Esophagus (tissue), 2 donors: ENCODE measurements around the gene LRRC10. TPM values are rescaled to one million over a fixed set of nuclear protein-coding genes. Genes with fewer than 3 reads are reported as not detected.
A peak's percentile ranks its signal among the peaks of the same experiment; 100 is the strongest.

ENCODE experiments used
- H3K27ac ChIP-seq, 2 donors: one replicate each; pipeline ENCODE4 v1.5.1; 2013; ENCODE audit warnings: low read depth in 2 of 2, mild to moderate bottlenecking in 2 of 2, inconsistent platforms in 1 of 2, low read length in 1 of 2, moderate library complexity in 1 of 2
- H3K27me3 ChIP-seq, 2 donors: one replicate each; pipeline ENCODE4 v1.6.1; 2013; ENCODE audit warnings: low read length in 2 of 2, control low read depth in 1 of 2, mild to moderate bottlenecking in 1 of 2; ENCODE audit not compliant: insufficient read depth in 2 of 2, control insufficient read depth in 1 of 2
- H3K36me3 ChIP-seq, 2 donors: one replicate each; pipeline ENCODE4 v1.6.1; 2013; ENCODE audit warnings: low read length in 1 of 2; ENCODE audit not compliant: control insufficient read depth in 2 of 2, insufficient read depth in 2 of 2
- H3K4me1 ChIP-seq, 2 donors: one replicate each; pipeline ENCODE4 v1.6.1; 2013; ENCODE audit warnings: low read length in 1 of 2; ENCODE audit not compliant: control insufficient read depth in 2 of 2, insufficient read depth in 2 of 2
- H3K4me3 ChIP-seq, 2 donors: one replicate each; pipeline ENCODE4 v1.5.1; 2013; ENCODE audit warnings: low read length in 2 of 2, mild to moderate bottlenecking in 2 of 2, low read depth in 1 of 2, moderate library complexity in 1 of 2
- H3K9me3 ChIP-seq, 2 donors: one replicate each; pipeline ENCODE4 v1.6.1; 2013; ENCODE audit warnings: mild to moderate bottlenecking in 2 of 2, low read depth in 1 of 2, low read length in 1 of 2, moderate library complexity in 1 of 2; ENCODE audit not compliant: control insufficient read depth in 2 of 2, insufficient read depth in 1 of 2
- WGBS, 2 donors: extraction: QIAGEN DNeasy Blood & Tissue Kit; methylation state at CpG; one replicate each; pipeline ENCODE4 v1.1.7; 2013; 5-methylcytosine and 5-hydroxymethylcytosine counted together
- polyA plus RNA-seq, 2 donors: library from polyadenylated mRNA; stranded (reverse); fragments of 200-250 nt; gene quantifications; one replicate each; pipeline ENCODE4 v1.2.3, GENCODE V29; 2013
- donor health status: healthy with polysubstance abuse.
- donor health status: Bipolar disorder and iron deficiency.

The LRRC10 gene
- polyA plus RNA-seq, 2 donors = not detected

DNA sequence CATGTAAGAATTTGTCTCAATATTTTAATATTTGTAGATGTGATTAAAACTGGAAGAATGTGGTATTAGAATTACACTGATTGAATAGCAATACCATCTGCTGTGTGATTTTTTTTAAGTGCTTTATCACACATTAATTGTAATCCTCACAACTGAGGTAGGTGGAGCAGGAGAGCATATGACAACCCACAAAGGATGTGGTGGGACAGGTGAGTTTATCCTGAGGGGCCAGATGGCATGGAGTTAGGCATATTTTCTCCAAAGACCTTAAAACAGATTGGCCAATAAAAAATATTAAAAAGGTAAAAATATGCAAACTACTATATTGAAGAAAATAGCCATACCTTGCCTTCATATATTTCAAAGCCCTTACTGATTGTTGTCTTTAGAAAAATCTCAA is 7.8 kb downstream of the LRRC10 start:
- H3K36me3 ChIP-seq = peaks cover 8 to 12% of the 10 kb centered on the region in 2 donors
- no peaks in the 10 kb centered on the region for H3K27me3 ChIP-seq
- no peak overlapping the region for H3K4me3 ChIP-seq
- no peaks in the 10 kb centered on the region for H3K9me3 ChIP-seq
- H3K4me1 ChIP-seq = no peaks in the 10 kb centered on the region
- no peak overlapping the region for H3K27ac ChIP-seq

DNA sequence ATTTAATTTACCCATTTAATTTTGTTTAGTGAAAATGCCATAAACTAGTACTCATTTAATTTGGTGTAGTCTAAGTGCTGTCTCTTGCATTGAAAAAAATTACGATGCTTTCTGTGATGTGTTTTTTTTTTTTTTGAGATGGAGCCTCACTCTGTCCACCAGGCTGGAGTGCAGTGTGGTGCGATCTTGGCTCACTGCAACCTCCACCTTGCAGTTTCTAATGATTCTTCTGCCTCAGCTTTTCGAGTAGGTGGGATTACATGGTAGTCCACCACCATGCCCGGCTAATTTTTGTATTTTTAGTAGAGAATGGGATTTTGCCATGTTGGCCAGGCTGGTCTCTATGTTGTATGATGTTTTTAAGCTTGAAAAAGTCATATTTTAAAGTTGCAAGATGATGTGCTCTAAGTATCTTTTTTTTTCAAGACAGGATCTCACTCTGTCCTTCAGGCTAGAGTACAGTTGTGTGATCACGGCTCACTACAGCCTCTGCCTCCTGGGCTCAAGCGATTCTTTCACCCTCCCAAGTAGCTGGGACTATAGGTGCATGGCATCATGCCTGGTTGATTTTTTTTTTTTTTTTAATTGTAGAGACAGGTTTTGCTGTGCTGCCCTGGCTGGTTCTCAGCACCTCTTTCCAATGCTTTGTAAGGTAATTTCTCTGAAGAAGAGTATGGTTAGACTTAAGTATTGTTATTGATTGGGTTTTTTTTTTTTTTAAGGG is 8.6 kb downstream of the LRRC10 start:
- H3K27ac ChIP-seq = no peak overlapping the region
- H3K9me3 ChIP-seq = no peaks in the 10 kb centered on the region
- peaks cover 8 to 15% of the 10 kb centered on the region in 2 donors for H3K36me3 ChIP-seq
- H3K4me3 ChIP-seq = no peak overlapping the region
- no peaks in the 10 kb centered on the region for H3K4me1 ChIP-seq
- no peaks in the 10 kb centered on the region for H3K27me3 ChIP-seq
- 88 to 91% methylated on average over 6 of the region's 6 CpGs for WGBS, 2 donors

DNA sequence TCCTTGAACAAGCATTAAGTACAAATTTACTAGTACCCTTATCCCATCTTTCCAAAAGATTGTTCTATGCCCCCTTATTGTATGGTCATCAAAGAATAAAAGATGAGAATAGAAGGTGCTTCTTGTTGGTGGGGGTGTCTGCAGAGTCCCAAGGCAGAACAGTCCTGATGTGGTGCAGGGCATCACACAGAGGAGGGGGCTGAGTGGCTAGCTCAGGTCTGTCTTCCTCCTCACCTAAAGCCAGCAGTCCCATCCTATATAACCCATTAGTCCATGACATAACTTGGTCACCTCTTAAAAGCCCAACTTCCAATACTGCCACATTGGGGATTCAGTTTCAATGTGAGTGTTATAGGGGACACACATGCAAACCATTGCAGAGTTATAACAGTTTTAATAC is 9.9 kb downstream of the LRRC10 start:
- no peak overlapping the region for H3K4me3 ChIP-seq
- no peaks in the 10 kb centered on the region for H3K9me3 ChIP-seq
- H3K36me3 ChIP-seq = peaks cover 8 to 15% of the 10 kb centered on the region in 2 donors
- H3K4me1 ChIP-seq = no peaks in the 10 kb centered on the region
- no peaks in the 10 kb centered on the region for H3K27me3 ChIP-seq
- H3K27ac ChIP-seq = no peak overlapping the region

DNA sequence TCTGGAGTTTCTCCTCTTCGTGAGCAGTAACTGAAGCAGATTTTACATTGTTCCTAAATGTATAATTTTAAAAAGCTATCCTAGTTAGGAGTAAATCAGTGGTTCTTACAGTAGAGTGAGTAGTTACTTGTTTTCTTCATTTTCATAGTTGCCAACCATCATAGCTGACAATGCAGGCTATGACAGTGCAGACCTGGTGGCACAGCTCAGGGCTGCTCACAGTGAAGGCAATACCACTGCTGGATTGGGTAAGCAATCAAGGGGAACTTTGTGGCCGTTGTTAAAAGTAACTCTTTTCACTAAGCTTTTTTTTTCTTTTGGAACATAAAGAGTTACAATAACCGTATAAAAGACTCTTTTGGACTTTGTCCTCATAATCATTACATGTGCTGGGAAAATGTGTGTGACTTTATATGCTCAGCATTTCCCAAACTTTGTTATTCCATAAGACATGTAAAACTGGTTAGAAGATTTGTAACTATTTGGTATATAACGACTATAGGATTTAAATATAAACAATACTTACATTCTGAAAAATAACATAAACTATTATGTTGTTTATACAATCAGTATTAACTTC is 12.4 kb downstream of the LRRC10 start:
- Histone ChIP-seq H3K36me3 (peaks cover 12 to 13% of the 10 kb centered on the region in 2 donors), H3K9me3 (no peaks in the 10 kb centered on the region), H3K27me3 (no peaks in the 10 kb centered on the region), H3K27ac (no peak overlapping the region), H3K4me1 (no peaks in the 10 kb centered on the region), H3K4me3 (no peak overlapping the region)
- WGBS, 2 donors = 45 to 53% methylated on average over 4 of the region's 4 CpGs

DNA sequence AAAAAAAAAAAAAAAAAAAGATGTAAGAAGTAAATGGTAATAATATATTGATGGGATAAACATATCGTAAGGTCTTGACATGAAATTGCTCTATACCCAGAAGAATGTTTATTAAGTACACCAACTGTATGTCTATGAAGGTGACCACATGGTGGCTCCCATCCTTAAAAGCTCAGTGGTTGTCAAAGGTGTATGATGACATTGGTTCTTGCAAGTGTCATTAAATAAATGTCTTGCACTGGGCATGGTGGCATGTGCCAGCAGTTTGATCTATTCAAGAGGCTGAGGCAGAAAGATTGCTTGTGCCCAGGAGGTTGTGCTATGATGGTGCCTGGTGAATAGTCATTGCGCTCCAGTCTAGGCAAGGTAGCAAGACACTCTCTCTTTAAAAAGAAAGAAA is 15.0 kb downstream of the LRRC10 start:
- H3K9me3 ChIP-seq = no peaks in the 10 kb centered on the region
- 100% methylated on average over 2 of the region's 2 CpGs for WGBS, 2 donors
- H3K36me3 ChIP-seq = peaks cover 11 to 13% of the 10 kb centered on the region in 2 donors
- H3K4me1 ChIP-seq = no peaks in the 10 kb centered on the region
- no peaks in the 10 kb centered on the region for H3K27me3 ChIP-seq
- no peak overlapping the region for H3K4me3 ChIP-seq
- no peak overlapping the region for H3K27ac ChIP-seq

DNA sequence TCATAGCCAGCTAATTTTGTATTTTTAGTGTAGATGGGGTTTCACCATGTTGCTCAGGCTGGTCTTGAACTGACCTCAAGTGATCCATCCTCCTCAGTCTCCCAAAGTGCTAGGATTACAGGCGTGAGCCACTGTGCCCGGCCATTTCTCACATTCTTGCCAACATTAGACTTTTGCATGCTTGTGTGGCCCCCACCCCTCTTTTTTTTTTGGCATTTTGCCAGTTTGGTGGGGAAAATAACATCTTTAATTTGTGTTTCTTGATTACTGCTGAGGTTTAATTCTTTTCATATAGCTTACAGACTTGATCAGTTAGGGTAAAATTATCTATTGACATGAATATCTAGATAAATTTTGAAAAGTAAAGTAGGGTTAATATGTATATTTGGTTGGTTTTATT is 21.6 kb downstream of the LRRC10 start:
- Histone ChIP-seq H3K4me3 (no peak overlapping the region), H3K27me3 (no peaks in the 10 kb centered on the region), H3K4me1 (peaks cover 0 to 3% of the 10 kb centered on the region in 2 donors), H3K27ac (no peak overlapping the region), H3K36me3 (peaks cover 5 to 13% of the 10 kb centered on the region in 2 donors), H3K9me3 (no peaks in the 10 kb centered on the region)
- 86 to 87% methylated on average over 2 of the region's 2 CpGs for WGBS, 2 donors

DNA sequence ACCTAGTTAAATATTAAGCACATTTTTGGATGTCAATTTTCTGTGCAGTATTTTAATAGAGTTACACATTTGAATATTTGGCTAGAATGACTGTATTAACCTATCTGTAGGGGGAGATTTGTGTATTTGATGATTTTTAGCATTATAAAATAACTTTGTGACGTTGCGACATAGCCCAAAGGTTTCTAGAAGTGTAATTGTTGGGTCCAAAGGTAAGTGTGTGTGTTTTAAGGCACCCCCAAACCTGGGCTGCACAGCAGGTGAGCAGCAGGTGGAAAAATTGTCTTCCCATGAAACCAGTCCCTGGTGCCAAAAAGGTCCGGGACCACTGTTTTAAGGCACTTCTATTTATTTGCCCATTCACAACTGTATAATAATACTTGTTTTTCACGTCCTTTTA is 22.2 kb downstream of the LRRC10 start:
- no peaks in the 10 kb centered on the region for H3K9me3 ChIP-seq
- H3K4me3 ChIP-seq = no peak overlapping the region
- WGBS, 2 donors = 86 to 93% methylated on average over 4 of the region's 4 CpGs
- H3K36me3 ChIP-seq = peaks cover 5 to 10% of the 10 kb centered on the region in 2 donors
- no peaks in the 10 kb centered on the region for H3K27me3 ChIP-seq
- H3K4me1 ChIP-seq = peaks cover 0 to 3% of the 10 kb centered on the region in 2 donors
- H3K27ac ChIP-seq = no peak overlapping the region

DNA sequence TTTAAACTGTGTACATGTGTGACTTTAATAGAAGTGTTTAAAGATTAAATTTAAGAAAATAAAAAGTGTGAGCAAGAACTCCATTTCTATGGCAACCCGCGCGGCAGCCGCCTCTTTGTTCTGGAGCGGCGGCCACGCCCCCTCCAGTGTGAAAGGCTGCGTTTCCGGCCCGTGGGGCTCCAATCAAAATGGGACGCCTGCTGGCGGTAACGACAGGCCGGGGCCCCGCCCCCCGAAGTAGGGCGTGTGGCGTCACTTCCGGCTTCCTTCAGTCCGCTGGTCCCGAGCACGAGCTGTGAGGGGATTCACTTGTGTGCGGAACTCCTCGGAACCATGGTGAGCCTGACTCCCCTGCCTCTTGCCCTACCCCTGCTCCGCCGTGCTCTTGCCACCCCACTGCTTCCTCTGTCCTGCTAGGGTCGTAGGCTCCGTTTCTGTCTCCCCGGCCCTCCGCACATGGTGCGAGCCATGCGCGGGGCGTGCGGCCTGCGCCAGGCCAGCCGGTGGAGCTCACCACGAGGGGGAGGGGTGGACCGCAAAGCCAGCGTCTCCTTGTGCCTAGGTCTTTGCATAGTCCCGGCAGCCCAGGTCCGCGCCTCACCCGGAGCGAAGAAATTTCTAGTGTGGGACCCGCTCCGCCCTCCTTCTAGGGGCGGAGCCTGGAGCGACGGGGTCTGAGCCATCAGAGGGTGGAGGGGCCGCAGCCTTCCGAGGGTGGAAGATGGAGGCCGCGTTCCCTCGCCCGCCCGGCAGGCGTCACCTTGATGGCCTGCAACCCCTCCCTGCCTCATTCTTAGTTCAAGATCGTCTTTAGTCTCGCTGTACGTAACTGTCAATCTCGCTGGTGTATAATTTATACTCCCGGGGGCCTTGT is 25.3 kb downstream of the LRRC10 start, which contains the start of gene CCT2:
TSS of gene CCT2 (plus strand) at position 271 of the 874 bp plus-strand sequence. CDS start at position 334, 63 bp downstream.
- Histone ChIP-seq H3K36me3 (peaks cover 3 to 6% of the 10 kb centered on the region in 2 donors), H3K27me3 (no peaks in the 10 kb centered on the region), H3K27ac (peak within 1 kb of the TSS; percentile 71 to 90), H3K4me3 (peak within 1 kb of the TSS; percentile 92 to 97), H3K4me1 (peaks cover 0 to 3% of the 10 kb centered on the region in 2 donors), H3K9me3 (no peaks in the 10 kb centered on the region)
- WGBS, 2 donors = 1% methylated on average over 57 to 63 of the region's 63 CpGs

DNA sequence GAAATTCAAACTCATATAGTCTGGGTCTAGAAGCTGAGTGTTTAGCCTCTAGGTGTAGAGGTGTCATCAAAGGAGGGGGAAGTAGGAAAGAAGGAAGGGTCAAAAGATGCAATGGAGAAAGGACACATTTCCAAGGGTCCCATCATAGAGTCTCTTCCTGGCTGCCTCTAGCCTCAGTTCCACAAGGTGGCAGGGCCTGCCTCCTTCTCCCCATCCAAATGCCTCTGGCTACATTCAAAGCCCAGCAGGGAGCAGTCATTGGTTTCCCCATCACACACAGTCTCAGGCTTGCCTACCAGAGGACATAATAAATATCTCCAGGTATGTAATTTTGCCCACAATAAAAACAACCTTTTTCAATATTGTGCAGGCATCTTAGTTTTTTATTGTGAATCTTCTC is 27.5 kb downstream of the LRRC10 start:
- Histone ChIP-seq H3K9me3 (no peaks in the 10 kb centered on the region), H3K36me3 (no peaks in the 10 kb centered on the region), H3K27me3 (no peaks in the 10 kb centered on the region), H3K4me3 (no peak overlapping the region), H3K27ac (no peak overlapping the region), H3K4me1 (peaks cover 0 to 3% of the 10 kb centered on the region in 2 donors)
